SU-DHL-6 (cell line): ENCODE results near the gene MICAL3.

ENCODE experiments used
- CTCF ChIP-seq: fragments of 200-600 bp; sonication (generic); IDR thresholded peaks from one replicate; pipeline ENCODE4 v1.5.1; 2017; ENCODE audit warnings: antibody characterized with exemption, mild to moderate bottlenecking, low read length, moderate library complexity; ENCODE audit not compliant: insufficient read depth, poor library complexity, severe bottlenecking
- EZH2phosphoT487 ChIP-seq: fragments of 200-600 bp; sonication (generic), shearing (Covaris generic); conservative IDR thresholded peaks from 2 replicates; pipeline ENCODE4 v1.6.1; 2018; ENCODE audit warnings: mild to moderate bottlenecking, antibody characterized with exemption, low read length, moderate library complexity, mixed read lengths

- TF ChIP-seq CTCF (no peak), EZH2phosphoT487 (no peak)
Measured at GRCh38 chr22:17978027-17978426, 46.3 kb downstream of the MICAL3 start.
